LNCAP (cell line): ENCODE data around the gene MKLN1.

Experiments
- TF ChIP-seq, protein P1 (sequence below): fragments of 450-650 bp; IDR thresholded peaks from 2 replicates; pipeline ENCODE4 v1.5.1; 2017; ENCODE audit warnings: mild to moderate bottlenecking

MKLN1 gene

DNA sequence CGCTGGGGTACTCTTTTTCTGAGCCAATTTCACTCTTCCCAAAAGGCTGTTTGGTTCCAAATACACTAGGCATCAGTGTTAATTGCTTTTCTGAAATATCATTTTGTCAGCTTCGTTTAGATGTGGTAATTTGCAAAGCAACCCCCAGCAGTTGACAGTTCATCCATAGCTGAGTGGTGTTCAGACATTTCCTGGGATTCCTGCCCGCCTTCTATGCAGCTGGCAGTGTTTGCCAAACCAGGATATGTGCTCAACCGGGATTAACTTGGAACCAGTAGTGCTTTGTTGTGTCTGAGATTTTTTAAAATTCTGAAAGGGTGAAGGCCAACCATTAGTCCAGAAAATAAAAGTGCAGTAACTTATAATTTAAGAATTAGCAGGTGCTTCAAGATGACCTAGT lies 25.2 kb upstream of the MKLN1 start:
- TF ChIP-seq, protein P1, sequence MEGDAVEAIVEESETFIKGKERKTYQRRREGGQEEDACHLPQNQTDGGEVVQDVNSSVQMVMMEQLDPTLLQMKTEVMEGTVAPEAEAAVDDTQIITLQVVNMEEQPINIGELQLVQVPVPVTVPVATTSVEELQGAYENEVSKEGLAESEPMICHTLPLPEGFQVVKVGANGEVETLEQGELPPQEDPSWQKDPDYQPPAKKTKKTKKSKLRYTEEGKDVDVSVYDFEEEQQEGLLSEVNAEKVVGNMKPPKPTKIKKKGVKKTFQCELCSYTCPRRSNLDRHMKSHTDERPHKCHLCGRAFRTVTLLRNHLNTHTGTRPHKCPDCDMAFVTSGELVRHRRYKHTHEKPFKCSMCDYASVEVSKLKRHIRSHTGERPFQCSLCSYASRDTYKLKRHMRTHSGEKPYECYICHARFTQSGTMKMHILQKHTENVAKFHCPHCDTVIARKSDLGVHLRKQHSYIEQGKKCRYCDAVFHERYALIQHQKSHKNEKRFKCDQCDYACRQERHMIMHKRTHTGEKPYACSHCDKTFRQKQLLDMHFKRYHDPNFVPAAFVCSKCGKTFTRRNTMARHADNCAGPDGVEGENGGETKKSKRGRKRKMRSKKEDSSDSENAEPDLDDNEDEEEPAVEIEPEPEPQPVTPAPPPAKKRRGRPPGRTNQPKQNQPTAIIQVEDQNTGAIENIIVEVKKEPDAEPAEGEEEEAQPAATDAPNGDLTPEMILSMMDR, result no peak

DNA sequence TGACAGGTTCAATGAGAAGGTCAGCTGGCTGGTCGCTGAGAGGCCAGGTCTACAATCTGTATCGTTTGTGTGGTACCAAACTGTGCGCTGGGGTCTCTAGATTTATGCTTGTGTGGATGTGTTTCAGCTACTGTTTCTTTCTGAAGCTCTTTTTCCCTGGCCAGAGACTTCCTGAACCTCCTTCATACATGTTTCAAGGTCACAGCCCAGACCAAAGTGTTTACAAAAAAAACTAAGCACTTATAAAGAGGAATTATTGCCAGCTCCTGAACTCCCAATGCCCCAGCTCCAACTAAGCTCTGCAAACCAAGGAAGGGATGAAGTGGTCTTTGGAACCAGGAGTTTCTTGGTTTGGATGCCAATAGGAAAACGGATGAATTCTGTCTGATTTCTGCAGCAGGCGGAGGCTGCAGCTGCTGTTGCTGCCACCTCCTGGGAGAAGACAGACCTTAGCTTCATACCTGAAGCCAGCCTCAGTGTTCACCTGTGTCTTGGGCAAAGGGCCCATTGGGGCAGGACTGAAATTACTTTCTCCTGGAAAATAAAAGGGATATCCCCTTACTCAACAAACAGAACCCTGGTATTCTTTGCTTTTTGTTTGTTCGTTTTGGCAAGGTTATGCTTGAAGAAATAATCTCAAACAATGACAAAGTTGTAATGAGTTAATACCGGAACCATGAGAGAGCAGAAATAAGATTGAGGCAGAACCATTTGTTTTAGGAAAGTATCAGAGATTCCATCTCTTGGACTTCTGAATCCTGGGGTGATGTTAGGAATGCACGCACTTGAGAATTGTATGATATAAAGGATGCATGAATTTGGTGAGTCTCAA lies 24.6 kb upstream of the MKLN1 start:
- TF ChIP-seq, protein P1, result peak; percentile 70

DNA sequence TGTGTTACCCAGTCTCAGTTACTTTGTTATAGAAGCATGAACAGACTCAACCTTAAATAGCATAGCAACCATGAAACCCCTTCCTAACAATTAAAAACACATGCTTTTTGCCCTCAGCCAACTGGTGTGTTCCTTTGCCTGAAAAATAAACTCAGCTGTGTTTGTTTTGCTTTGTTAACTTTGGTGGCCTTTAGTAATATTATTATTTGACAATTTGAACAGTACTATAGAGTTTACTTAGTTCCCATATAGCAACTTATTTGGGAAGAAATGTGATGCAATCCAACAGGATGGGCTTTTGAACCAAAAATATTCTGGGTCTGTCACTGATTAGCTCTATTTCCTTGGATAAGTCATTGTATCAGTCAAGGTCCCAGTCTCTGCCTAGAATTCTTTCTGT lies 22.5 kb upstream of the MKLN1 start:
- TF ChIP-seq, protein P1, result no peak

DNA sequence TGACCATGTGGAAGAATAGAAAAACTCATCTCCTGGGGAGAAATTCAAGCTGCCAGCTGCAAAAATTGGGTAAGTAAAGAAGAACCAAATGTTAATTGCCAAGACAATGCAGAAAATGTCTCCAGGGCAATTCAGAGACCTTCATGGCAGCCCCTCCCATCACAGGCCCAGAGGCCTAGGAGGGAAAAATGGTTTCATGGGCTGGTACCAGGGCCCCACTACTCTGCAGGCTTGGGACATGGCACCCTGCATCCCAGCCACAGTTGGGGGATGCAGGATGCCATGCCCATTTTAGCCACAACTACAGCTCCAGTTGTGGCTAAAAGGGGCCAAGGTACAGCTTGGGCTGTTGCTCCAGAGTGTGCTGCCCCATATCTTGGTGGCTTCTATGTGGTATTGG lies 20.9 kb upstream of the MKLN1 start:
- TF ChIP-seq, protein P1, result no peak

DNA sequence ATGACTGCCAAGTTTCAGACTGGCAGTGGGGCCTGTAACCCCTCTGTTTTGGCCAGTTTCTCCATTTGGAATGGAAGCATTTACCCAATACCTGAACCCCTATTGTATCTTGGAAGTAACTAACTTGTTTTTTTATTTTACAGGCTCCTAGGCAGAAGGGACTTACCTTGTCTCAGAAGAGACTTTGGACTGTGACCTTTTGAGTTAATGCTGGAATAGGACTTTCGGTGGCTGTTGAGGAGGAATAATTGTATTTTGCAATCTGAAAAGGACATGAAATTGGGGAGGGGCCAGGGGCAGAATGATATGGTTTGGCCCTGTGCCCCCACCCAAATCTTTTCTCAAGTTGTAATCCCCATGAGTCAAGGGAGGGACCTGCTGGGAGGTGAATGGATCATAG lies 20.0 kb upstream of the MKLN1 start:
- TF ChIP-seq, protein P1, result no peak

DNA sequence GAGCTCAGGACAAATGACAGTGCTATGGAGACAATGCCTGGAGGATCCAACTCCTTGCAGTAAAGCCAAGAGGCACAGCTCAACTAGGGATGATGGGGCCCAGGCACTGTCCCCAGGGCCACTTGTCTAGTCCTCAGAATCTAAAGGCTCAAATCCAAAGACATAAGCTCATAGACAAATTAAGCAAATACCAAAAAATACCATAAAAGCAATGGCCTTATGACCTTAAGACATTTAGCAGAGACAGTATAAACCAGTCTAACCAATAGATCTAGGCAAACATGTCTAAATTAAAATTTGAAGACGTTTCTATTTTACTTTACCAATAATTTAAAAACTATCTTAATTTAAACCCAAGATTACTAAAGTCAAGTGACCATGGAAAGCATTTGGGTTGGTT lies 14.8 kb upstream of the MKLN1 start:
- TF ChIP-seq, protein P1, result no peak

DNA sequence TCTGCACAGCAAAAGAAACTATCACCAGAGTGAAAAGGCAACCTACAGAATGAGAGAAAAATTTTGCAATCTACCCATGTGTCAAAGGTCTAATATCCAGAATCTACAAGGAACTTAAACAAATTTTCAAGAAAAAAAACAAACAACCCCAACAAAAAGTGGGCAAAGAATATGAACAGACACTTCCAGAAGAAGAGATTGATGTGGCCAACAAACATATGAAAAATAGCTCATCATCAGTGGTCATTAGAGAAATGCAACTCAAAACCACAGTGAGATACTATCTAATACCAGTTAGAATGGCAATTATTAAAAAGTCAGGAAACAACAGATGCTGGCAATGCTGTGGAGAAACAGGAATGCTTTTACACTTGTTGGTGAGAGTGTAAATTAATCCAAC lies 7.1 kb upstream of the MKLN1 start:
- TF ChIP-seq, protein P1, result no peak
